GM20000 (cell line): ENCODE data around the gene CHAC1.

ENCODE experiments used
- DNase-seq: peaks from one replicate; pipeline ENCODE4 v3.0.0; 2012; ENCODE audit warnings: low spot score
- CTCF ChIP-seq: IDR thresholded peaks from 2 replicates; pipeline ENCODE4 v1.5.1; 2012; ENCODE audit warnings: mild to moderate bottlenecking, control low read depth; ENCODE audit errors: extremely low read depth, missing control alignments

The CHAC1 gene

GRCh38 chr15:40991355-40991754, 38.1 kb downstream of the CHAC1 start:
- no peak for TF ChIP-seq CTCF
- no peak for DNase-seq

- TF ChIP-seq CTCF = no peak
- no peak for DNase-seq
Measured at GRCh38 chr15:40992241-40992741, 39.0 kb downstream of the CHAC1 start.

GRCh38 chr15:40992825-40993224, 39.6 kb downstream of the CHAC1 start:
- no peak for TF ChIP-seq CTCF
- no peak for DNase-seq

GRCh38 chr15:40995656-40996055, 42.4 kb downstream of the CHAC1 start:
- no peak for DNase-seq
- TF ChIP-seq CTCF = no peak

- TF ChIP-seq CTCF = no peak
- DNase-seq = no peak
Measured at GRCh38 chr15:40999190-40999589, 45.9 kb downstream of the CHAC1 start.

- no peak for DNase-seq
- TF ChIP-seq CTCF = no peak
Measured at GRCh38 chr15:41001524-41002214, 48.4 kb downstream of the CHAC1 start.

GRCh38 chr15:41004490-41004889, 51.2 kb downstream of the CHAC1 start:
- TF ChIP-seq CTCF = no peak
- no peak for DNase-seq
